ENCODE results near the gene RHOBTB1.

RHOBTB1 gene

DNA sequence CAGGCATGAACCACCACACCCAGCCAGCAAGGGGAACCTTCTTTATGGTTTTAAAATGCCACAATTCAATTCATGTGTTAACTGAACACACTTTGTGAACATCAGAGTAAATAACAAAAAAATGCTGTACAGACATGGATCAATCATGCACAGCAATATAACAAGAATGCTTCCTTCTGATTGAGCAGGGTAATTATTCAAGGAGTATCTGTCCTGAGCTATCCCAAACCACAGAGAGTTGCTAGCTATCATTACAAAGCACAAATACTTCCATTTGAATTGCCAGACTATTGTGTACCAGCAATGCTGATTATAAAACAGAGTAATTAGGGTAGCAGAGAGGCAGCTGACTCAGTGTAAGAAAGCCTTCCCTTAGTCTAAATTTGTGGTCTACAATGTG, 11.3 kb upstream of the RHOBTB1 start:
- Histone ChIP-seq H3K4me3 (ENCODE audit: insufficient read depth, low read depth, low read length) (no peak overlapping the region), H3K27ac (ENCODE audit: insufficient read depth, low read depth, low read length, poor library complexity, severe bottlenecking) (no peak overlapping the region), H3K27me3 (ENCODE audit: control insufficient read depth, insufficient read depth, low read length, poor library complexity, severe bottlenecking) (no peaks in the 10 kb centered on the region), H3K36me3 (ENCODE audit: control insufficient read depth, insufficient read depth, low read length) (no peaks in the 10 kb centered on the region), H3K9me3 (ENCODE audit: control insufficient read depth, low read length) (no peaks in the 10 kb centered on the region), H3K4me1 (ENCODE audit: control insufficient read depth, insufficient read depth, low read length) (no peaks in the 10 kb centered on the region)

DNA sequence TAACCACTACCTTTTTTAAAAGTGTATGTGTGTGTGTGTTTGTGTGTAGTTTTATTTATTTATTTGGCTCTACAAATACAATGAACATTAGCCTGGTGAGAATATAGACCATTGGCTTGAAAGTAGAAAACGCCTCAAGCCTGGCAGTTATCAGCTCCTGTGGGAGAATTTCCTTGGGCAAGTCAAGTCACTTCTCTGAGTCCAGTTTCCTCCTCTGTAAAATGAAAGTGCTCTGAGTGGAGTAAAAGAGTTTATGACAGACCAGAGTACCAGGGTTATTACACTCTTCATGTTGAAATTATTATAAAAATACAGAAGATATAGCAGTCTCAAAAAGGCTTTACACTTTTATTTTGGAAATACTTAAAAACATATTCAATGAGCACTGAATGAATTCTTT, 10.1 kb upstream of the RHOBTB1 start:
- H3K4me1 ChIP-seq (ENCODE audit: control insufficient read depth, insufficient read depth, low read length): no peaks in the 10 kb centered on the region
- H3K27ac ChIP-seq (ENCODE audit: insufficient read depth, low read depth, low read length, poor library complexity, severe bottlenecking): no peak overlapping the region

DNA sequence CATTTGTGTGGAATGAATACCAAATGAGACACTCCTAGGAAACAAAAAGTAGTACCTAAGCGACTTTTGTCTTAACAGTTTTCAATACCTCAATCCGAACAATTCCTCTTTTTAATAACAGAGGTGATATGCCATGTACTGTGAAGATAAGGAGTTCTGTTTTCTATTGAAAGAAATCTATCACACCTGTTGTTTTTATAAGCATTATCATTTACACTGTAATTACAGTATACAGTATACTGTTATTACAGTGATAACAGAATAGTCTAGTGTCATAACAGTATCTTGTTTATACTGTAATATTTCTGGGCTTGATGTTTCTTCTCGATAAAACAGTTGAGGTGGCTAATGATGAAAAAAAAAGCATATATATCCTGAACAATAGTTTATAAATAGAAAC, 9.4 kb upstream of the RHOBTB1 start:
- H3K9me3 ChIP-seq (ENCODE audit: control insufficient read depth, low read length): no peaks in the 10 kb centered on the region
- no peaks in the 10 kb centered on the region for H3K36me3 ChIP-seq (ENCODE audit: control insufficient read depth, insufficient read depth, low read length)
- H3K27me3 ChIP-seq (ENCODE audit: control insufficient read depth, insufficient read depth, low read length, poor library complexity, severe bottlenecking): no peaks in the 10 kb centered on the region
- no peak overlapping the region for H3K4me3 ChIP-seq (ENCODE audit: insufficient read depth, low read depth, low read length)
- no peaks in the 10 kb centered on the region for H3K4me1 ChIP-seq (ENCODE audit: control insufficient read depth, insufficient read depth, low read length)
- H3K27ac ChIP-seq (ENCODE audit: insufficient read depth, low read depth, low read length, poor library complexity, severe bottlenecking): no peak overlapping the region
- 100% methylated on average over 1 of the region's 3 CpGs for WGBS, 2 experiments

More for the DNA sequence above, 10.1 kb upstream of the RHOBTB1 start:
- H3K27me3 ChIP-seq (ENCODE audit: control insufficient read depth, insufficient read depth, low read length, poor library complexity, severe bottlenecking): no peaks in the 10 kb centered on the region
- H3K4me3 ChIP-seq (ENCODE audit: insufficient read depth, low read depth, low read length): no peak overlapping the region
- 91 to 94% methylated on average over 1 of the region's 1 CpG for whole genome bisulfite sequencing, 2 experiments
- no peaks in the 10 kb centered on the region for H3K36me3 ChIP-seq (ENCODE audit: control insufficient read depth, insufficient read depth, low read length)
- H3K9me3 ChIP-seq (ENCODE audit: control insufficient read depth, low read length): no peaks in the 10 kb centered on the region

DNA sequence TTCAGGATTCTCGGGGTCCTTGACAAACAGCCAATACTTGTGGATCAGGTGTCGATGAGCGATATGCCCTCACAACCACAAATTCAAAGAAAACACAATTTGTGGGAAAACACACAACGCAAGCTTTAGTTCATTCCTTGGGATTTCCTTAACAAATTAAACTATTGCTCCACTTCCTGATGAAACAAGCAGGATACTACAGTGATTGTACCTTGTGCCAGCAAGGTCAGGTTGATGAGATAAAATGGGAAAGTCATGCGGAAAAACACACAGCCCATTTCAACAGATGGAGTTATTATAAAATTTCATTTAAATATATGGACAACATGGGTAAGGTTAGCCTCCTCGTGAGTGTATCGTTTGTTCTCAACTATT, 8.8 kb upstream of the RHOBTB1 start:
- no peaks in the 10 kb centered on the region for H3K9me3 ChIP-seq (ENCODE audit: control insufficient read depth, low read length)
- no peak overlapping the region for H3K27ac ChIP-seq (ENCODE audit: insufficient read depth, low read depth, low read length, poor library complexity, severe bottlenecking)
- no peaks in the 10 kb centered on the region for H3K27me3 ChIP-seq (ENCODE audit: control insufficient read depth, insufficient read depth, low read length, poor library complexity, severe bottlenecking)
- no peaks in the 10 kb centered on the region for H3K4me1 ChIP-seq (ENCODE audit: control insufficient read depth, insufficient read depth, low read length)
- H3K4me3 ChIP-seq (ENCODE audit: insufficient read depth, low read depth, low read length): no peak overlapping the region
- H3K36me3 ChIP-seq (ENCODE audit: control insufficient read depth, insufficient read depth, low read length): no peaks in the 10 kb centered on the region
- WGBS, 2 experiments: 97 to 98% methylated on average over 4 to 5 of the region's 7 CpGs

DNA sequence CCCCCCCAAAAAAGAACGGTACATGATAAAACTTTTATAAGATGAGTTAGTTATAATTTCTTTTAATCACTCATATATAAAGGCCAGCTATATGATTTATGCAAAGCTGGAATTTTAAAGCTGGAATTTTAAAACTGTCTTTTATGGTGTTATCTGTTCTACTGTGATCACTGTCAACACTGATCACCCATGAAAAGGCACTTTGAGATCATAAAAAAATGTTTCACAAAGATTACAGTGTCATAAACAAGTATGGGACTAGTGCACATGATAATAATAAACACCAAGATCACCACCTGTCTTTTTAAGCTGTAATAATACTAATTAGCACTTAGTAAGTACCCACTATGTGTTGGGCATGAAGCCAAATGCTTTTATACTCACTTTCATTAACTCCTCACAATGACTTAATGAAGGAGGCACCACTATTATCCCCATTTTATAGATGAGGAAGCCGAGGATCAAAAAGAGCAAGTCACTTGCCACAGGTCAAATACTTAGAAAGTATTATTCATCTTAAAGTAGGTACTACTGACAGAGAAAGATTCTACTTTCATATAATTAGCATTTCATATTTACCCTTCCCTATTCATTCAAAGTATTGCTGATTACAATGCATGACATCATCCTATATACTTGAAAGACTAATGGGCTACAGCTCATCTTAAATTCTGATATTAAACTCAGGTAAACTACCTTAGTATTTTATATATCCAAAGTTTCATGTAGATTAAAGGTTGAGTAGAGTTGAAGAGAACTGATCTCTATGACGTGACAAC, 8.3 kb upstream of the RHOBTB1 start:
- Histone ChIP-seq H3K36me3 (ENCODE audit: control insufficient read depth, insufficient read depth, low read length) (no peaks in the 10 kb centered on the region), H3K27ac (ENCODE audit: insufficient read depth, low read depth, low read length, poor library complexity, severe bottlenecking) (no peak overlapping the region), H3K27me3 (ENCODE audit: control insufficient read depth, insufficient read depth, low read length, poor library complexity, severe bottlenecking) (no peaks in the 10 kb centered on the region), H3K4me1 (ENCODE audit: control insufficient read depth, insufficient read depth, low read length) (no peaks in the 10 kb centered on the region), H3K4me3 (ENCODE audit: insufficient read depth, low read depth, low read length) (no peak overlapping the region), H3K9me3 (ENCODE audit: control insufficient read depth, low read length) (no peaks in the 10 kb centered on the region)
- 97 to 100% methylated on average over 1 to 2 of the region's 3 CpGs for WGBS, 2 experiments

DNA sequence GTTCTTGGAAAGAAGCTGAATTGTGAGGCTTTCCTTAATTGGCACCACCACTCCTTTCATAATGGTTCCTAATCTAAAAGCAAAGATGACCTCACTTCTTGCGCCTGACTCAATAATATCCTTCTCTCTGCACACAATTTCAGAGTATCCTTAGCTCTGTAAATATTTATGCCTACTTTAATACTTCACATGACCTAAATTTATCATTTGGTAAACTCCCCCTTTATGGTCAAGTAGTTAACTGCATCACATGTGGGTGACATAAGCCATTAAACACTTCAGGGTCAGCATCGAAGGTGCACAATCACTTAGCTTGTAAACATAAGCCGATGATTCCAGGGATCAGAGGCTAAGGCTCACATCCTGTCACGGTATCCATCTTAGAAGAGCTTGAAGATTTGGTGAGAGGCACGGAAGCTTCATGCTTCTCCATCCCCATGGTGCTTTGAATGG, 7.3 kb upstream of the RHOBTB1 start:
- Histone ChIP-seq H3K9me3 (ENCODE audit: control insufficient read depth, low read length) (no peaks in the 10 kb centered on the region), H3K4me1 (ENCODE audit: control insufficient read depth, insufficient read depth, low read length) (no peaks in the 10 kb centered on the region), H3K27me3 (ENCODE audit: control insufficient read depth, insufficient read depth, low read length, poor library complexity, severe bottlenecking) (no peaks in the 10 kb centered on the region), H3K36me3 (ENCODE audit: control insufficient read depth, insufficient read depth, low read length) (no peaks in the 10 kb centered on the region), H3K4me3 (ENCODE audit: insufficient read depth, low read depth, low read length) (no peak overlapping the region), H3K27ac (ENCODE audit: insufficient read depth, low read depth, low read length, poor library complexity, severe bottlenecking) (no peak overlapping the region)
- WGBS, 2 experiments: 93 to 96% methylated on average over 5 of the region's 5 CpGs

DNA sequence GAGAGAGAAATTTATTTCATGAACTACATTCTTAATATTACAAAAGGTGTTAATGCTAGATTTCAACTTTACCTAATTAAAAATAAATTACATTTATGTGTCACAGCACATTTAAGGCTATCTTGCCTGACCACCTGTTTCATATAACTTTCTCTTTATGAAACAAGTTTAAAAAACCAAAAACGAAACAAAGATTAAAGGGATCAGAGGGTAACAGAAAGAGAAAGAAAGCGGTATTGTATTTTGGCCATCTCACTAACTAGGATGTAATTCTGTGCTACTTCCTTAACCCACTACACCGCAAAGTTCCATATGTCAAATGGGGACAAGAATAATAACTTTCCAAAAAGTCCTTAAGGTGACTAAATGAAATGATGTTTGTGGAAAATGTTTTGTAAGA, 6.3 kb upstream of the RHOBTB1 start:
- H3K27ac ChIP-seq (ENCODE audit: insufficient read depth, low read depth, low read length, poor library complexity, severe bottlenecking): no peak overlapping the region
- H3K4me3 ChIP-seq (ENCODE audit: insufficient read depth, low read depth, low read length): no peak overlapping the region
- WGBS, 2 experiments: 96 to 100% methylated on average over 1 to 2 of the region's 3 CpGs
- no peaks in the 10 kb centered on the region for H3K27me3 ChIP-seq (ENCODE audit: control insufficient read depth, insufficient read depth, low read length, poor library complexity, severe bottlenecking)
- no peaks in the 10 kb centered on the region for H3K9me3 ChIP-seq (ENCODE audit: control insufficient read depth, low read length)
- no peaks in the 10 kb centered on the region for H3K4me1 ChIP-seq (ENCODE audit: control insufficient read depth, insufficient read depth, low read length)
- H3K36me3 ChIP-seq (ENCODE audit: control insufficient read depth, insufficient read depth, low read length): no peaks in the 10 kb centered on the region

DNA sequence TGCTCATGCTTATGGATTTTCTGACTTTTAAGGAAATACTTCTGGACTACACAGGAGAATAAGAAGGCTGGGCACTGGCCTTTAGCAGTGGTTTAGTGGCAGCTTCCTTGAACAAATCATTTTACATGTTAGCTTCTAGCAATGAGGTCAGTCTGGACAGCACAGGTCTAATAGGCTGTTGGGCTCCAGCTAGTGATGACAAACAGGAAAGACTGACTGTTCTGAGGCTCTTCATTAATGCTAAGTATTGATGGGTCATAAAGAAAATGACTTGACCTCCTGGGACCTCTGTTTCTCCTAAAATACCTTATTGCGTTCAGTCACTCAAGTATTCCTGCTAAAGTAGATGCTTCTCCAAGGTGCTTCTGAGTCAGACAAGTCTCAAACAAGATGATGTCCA, 4.9 kb upstream of the RHOBTB1 start:
- Histone ChIP-seq H3K4me1 (ENCODE audit: control insufficient read depth, insufficient read depth, low read length) (no peaks in the 10 kb centered on the region), H3K9me3 (ENCODE audit: control insufficient read depth, low read length) (no peaks in the 10 kb centered on the region), H3K4me3 (ENCODE audit: insufficient read depth, low read depth, low read length) (no peak overlapping the region), H3K36me3 (ENCODE audit: control insufficient read depth, insufficient read depth, low read length) (no peaks in the 10 kb centered on the region), H3K27me3 (ENCODE audit: control insufficient read depth, insufficient read depth, low read length, poor library complexity, severe bottlenecking) (no peaks in the 10 kb centered on the region), H3K27ac (ENCODE audit: insufficient read depth, low read depth, low read length, poor library complexity, severe bottlenecking) (no peak overlapping the region)
- 94 to 95% methylated on average over 1 of the region's 1 CpG for WGBS, 2 experiments

DNA sequence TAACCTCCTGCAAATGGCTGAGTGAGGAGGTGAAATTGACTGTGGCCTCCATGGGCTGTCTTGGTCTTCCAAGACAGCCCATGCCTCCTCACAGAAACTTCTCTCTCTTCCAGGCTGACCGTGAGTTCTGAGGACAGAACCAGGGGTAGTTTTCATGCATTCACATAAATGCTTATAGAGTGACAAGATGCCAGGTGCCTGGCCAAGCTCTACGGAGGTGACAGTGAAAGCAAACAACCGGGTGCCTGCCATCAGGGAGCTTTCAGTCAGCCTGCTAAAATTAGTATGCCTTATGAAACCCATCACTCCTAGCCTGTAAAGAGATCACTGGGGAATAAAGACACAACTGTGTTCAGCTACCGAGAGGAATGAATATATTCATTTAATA, 919 bp upstream of the RHOBTB1 start:
- 82 to 89% methylated on average over 3 of the region's 4 CpGs for WGBS, 2 experiments
- H3K27ac ChIP-seq (ENCODE audit: insufficient read depth, low read depth, low read length, poor library complexity, severe bottlenecking): peak overlapping the region; percentile 75
- H3K9me3 ChIP-seq (ENCODE audit: control insufficient read depth, low read length): no peaks in the 10 kb centered on the region
- H3K4me1 ChIP-seq (ENCODE audit: control insufficient read depth, insufficient read depth, low read length): no peaks in the 10 kb centered on the region
- peak overlapping the region; percentile 60 for H3K4me3 ChIP-seq (ENCODE audit: insufficient read depth, low read depth, low read length)
- no peaks in the 10 kb centered on the region for H3K36me3 ChIP-seq (ENCODE audit: control insufficient read depth, insufficient read depth, low read length)
- no peaks in the 10 kb centered on the region for H3K27me3 ChIP-seq (ENCODE audit: control insufficient read depth, insufficient read depth, low read length, poor library complexity, severe bottlenecking)

DNA sequence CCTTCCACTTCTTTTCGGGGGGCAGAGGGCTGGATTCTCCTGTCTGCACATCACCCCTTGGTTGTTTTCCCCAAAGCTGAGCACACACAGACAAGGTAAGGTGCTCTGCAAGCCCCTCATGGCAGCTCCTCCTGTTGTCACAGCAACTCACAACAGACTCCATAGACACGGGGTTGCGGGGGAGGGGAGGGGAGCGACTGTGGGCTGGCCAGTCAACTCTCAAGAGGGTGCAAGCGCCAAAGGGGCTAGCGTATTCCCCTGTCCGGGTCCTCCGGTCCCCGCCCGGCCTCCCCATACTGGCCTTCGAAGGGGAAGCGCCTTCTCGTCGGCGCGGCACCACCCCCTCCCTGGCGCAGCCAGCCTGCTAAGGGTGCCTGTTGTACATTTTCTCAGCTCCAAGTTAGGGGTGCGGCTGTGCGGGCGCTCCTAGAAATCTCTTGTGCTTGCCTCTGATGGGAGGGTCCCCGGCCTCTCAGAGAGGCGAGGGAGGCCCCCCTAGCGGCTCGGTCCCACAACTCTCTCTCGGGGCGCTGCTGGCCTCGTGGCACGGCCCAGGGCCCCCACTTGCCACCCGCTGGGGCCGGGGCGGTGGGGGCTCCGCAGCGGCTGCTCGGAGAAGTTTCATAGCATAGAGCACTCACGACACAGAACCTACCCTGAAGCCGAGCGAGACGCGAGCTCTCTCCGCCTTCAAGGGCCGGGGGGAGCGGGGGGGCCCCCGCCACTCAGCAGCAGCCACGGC, 498 bp downstream of the RHOBTB1 start:
- H3K36me3 ChIP-seq (ENCODE audit: control insufficient read depth, insufficient read depth, low read length): no peaks in the 10 kb centered on the region
- H3K4me1 ChIP-seq (ENCODE audit: control insufficient read depth, insufficient read depth, low read length): no peaks in the 10 kb centered on the region
- H3K4me3 ChIP-seq (ENCODE audit: insufficient read depth, low read depth, low read length): peak overlapping the region; percentile 60
- H3K27ac ChIP-seq (ENCODE audit: insufficient read depth, low read depth, low read length, poor library complexity, severe bottlenecking): peak overlapping the region; percentile 75
- 1% methylated on average over 44 of the region's 44 CpGs for WGBS, 2 experiments
- no peaks in the 10 kb centered on the region for H3K27me3 ChIP-seq (ENCODE audit: control insufficient read depth, insufficient read depth, low read length, poor library complexity, severe bottlenecking)
- H3K9me3 ChIP-seq (ENCODE audit: control insufficient read depth, low read length): no peaks in the 10 kb centered on the region
